Measurements from ENCODE around the gene CLDN20.
"Not testable (repeated sequence)": the region's sequence is repeated elsewhere in the genome, so short reads cannot be mapped to it uniquely, and the experiment has no call there.

CLDN20 gene

DNA sequence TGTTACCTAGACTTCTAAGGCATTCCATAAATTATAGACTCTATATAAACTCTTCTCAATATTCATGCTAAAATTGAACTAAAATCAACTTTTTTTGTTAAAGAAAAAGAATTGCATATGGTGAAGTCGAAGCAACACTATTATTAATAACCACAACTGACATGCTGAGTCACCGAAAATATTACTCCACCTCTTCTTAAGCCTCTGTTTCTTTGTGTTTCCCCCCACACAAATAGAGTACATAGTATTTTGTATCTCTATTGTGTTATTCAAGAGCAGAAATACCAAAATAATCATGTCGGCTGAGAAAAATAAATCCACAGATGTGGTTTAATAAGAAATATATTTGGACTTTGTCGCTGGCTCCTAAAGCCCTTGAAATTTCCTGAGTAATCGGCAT lies 26.7 kb downstream of the CLDN20 start:
- DNase-seq, result no peak
- in situ Hi-C loops (cut with HindIII; ENCODE audit: low pct_ligation_motif_present, low pct_unique_long_range_greater_than_20kb, low sequenced_read_pairs), result no loop called here

DNA sequence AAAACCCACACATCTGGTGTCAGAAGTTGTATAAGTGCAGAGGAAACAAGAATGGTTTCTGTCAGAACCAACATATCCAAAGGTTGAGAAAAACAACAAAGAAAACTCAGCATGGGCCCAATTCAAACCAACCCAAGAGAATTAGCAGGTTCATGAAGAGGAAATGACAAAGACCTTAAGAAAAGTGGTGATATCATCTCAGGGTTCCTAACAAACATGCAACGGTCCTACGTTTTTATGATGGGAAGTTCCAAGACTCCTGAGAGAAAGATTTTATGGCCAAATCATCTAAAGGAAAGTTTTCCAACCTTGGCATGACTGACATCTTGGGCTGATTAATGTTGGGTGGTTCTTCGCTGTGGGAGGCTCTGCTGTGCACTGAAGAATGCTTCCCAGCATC lies 27.5 kb downstream of the CLDN20 start:
- in situ Hi-C loops (cut with HindIII; ENCODE audit: low pct_ligation_motif_present, low pct_unique_long_range_greater_than_20kb, low sequenced_read_pairs), result no loop called here
- no peak for DNase-seq

GRCh38 chr6:155292711-155293110 lies 28.9 kb downstream of the CLDN20 start:
- DNase-seq, result no peak
- in situ Hi-C loops (cut with HindIII; ENCODE audit: low pct_ligation_motif_present, low pct_unique_long_range_greater_than_20kb, low sequenced_read_pairs), result no loop called here

DNA sequence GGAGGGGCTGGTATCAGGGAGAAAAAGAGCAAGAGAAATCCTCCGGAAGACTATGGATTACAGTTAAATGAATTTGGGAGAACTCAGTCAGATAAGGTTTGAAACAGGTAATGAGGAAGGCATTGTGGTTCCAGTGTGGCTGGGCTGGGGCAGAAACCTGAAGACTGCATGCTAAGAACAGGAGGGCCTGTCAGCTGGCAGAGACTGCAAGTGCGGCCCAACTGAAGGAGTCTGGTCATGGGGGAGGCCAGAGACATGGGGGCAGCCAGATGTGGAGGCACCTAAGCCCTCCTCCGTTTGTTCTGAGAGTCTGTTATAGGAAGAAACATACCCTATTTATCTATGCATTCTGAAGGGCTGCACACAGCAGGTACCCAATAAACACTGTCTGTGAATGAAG lies 33.9 kb downstream of the CLDN20 start:
- in situ Hi-C loops (cut with HindIII; ENCODE audit: low pct_ligation_motif_present, low pct_unique_long_range_greater_than_20kb, low sequenced_read_pairs), result no loop called here

GRCh38 chr6:155301867-155302266 lies 38.1 kb downstream of the CLDN20 start:
- DNase-seq, result no peak
- in situ Hi-C loops (cut with HindIII; ENCODE audit: low pct_ligation_motif_present, low pct_unique_long_range_greater_than_20kb, low sequenced_read_pairs), result no loop called here

More for the DNA sequence above, 33.9 kb downstream of the CLDN20 start:
- DNase-seq, result no peak

- in situ Hi-C loops (cut with HindIII; ENCODE audit: low pct_ligation_motif_present, low pct_unique_long_range_greater_than_20kb, low sequenced_read_pairs), result no loop called here
- no peak for DNase-seq
Observed at GRCh38 chr6:155303361-155303870, 39.6 kb downstream of the CLDN20 start.

GRCh38 chr6:155306958-155307357 lies 43.1 kb downstream of the CLDN20 start:
- DNase-seq, result no peak
- in situ Hi-C loops (cut with HindIII; ENCODE audit: low pct_ligation_motif_present, low pct_unique_long_range_greater_than_20kb, low sequenced_read_pairs), result no loop called here

DNA sequence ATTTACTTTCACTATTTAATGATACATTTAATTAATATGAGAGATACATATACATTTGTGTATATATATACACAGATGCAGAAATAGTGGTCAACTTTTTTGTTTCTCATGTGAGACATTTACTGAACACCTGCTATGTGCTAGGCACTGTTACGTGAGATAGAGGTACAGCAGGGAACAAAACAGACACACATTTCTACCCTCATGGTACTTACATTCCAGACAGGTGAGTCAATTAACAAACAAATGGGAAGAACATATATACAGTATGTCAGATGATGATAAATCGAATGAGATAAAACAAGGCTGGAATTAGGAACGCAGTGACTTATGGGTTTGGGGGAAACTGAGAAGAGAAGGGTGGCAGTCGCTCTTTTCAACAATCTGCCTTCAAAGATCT lies 45.3 kb downstream of the CLDN20 start:
- DNase-seq, result no peak
- in situ Hi-C loops (cut with HindIII; ENCODE audit: low pct_ligation_motif_present, low pct_unique_long_range_greater_than_20kb, low sequenced_read_pairs), result no loop called here

DNA sequence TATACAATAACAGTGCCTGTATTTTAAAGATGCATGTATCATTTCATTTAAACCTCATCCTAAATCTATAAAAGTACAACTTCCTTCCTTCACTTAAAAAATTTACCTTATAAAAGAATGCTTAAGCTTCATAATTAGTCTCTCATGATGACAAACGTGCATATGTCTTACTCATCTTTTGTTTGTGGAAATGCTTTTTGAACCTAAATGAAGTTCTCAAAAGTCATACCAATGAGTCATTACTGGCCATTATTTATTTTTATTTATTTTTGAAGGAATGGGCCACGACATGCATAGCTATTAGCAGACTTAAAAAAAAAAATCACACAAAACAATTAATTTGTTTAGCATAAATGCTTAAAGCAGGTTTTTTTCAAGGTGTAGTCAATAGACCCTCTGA lies 46.8 kb downstream of the CLDN20 start:
- DNase-seq, result no peak
- in situ Hi-C loops (cut with HindIII; ENCODE audit: low pct_ligation_motif_present, low pct_unique_long_range_greater_than_20kb, low sequenced_read_pairs), result no loop called here

GRCh38 chr6:155311086-155311485 lies 47.3 kb downstream of the CLDN20 start:
- in situ Hi-C loops (cut with HindIII; ENCODE audit: low pct_ligation_motif_present, low pct_unique_long_range_greater_than_20kb, low sequenced_read_pairs), result no loop called here
- DNase-seq, result no peak

GRCh38 chr6:155311583-155311982 lies 47.8 kb downstream of the CLDN20 start:
- in situ Hi-C loops (cut with HindIII; ENCODE audit: low pct_ligation_motif_present, low pct_unique_long_range_greater_than_20kb, low sequenced_read_pairs), result no loop called here
- no peak for DNase-seq

GRCh38 chr6:155312950-155313349 lies 49.1 kb downstream of the CLDN20 start:
- DNase-seq; in situ Hi-C loops (cut with HindIII; ENCODE audit: low pct_ligation_motif_present, low pct_unique_long_range_greater_than_20kb, low sequenced_read_pairs): not testable (repeated sequence)

- in situ Hi-C loops (cut with HindIII; ENCODE audit: low pct_ligation_motif_present, low pct_unique_long_range_greater_than_20kb, low sequenced_read_pairs), result no loop called here
- peak; percentile 47 for DNase-seq
Observed at GRCh38 chr6:155313602-155314091, 49.8 kb downstream of the CLDN20 start.

DNA sequence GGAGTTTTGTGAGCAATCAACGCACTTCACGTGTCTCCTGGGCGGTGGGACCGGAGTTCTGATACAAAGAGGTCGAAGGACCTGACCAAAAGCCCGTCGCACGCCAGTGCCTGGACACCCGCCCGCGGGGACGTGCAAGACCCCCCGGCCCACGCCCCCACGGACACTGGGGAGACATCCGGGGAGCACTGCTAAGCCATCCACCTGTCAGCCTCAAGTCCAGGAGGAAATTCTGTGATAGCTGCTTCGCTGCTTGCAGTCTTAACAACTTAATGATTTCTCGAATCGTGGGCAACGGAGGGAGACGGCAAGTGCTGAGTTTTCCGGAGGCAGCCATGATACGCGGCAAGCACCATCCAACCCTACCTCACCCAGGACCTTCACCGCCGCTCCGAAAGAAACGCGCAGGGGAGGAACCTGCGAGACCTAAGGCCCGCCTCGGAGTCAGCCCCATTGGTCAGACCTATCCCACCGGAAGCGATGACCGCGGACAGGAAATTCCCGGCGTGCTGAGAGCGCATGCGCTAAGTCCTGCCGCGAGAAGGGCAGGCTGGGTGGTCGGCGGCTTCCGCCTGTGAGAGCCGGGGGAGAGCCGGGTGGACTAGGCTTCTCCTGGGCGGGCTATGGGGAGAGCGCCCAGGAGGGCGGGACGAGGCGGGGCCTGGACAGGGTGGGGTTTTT lies 50.4 kb downstream of the CLDN20 start, which contains the start of gene TFB1M:
TSS of gene TFB1M (minus strand) at position 393 of the 681 bp plus-strand sequence. CDS start at position 337, 56 bp downstream.
- in situ Hi-C loops (cut with HindIII; ENCODE audit: low pct_ligation_motif_present, low pct_unique_long_range_greater_than_20kb, low sequenced_read_pairs), result no loop called here
- DNase-seq, result peak; percentile 97

DNA sequence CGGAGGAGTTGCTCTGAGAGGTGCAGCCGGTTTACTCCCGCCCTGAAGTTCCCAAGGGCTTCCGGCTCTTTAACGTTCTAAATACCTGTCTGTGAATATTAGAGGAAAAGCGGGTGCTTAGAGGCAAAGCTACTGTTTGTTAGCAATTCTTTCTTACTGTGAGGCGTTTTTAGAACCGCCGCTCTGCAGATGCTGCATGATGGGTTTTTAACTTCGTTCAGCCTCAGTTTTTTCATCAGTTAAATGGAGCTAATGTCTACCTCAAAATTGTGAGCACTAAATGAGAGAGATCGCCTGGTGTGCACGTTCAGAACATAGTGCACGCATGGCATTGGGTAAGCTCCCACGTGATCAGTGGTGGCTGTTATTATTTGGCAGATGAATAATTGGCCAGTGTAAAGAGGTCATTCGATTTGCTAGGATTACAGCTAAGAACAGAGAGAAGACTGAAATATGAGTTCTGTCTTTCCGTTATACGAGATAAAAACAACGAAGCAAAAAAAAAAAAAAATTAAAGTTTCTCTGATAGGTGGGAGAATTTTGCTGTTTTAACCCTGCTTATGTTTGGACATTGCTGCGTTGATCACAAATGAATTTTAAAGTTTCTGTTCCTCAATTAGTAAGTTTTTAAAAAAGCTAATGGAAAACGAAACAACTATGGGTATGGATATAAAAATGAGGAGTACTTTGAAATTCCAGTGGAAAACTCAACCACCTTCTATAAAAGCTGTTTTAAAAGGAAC lies 51.1 kb downstream of the CLDN20 start:
- in situ Hi-C loops (cut with HindIII; ENCODE audit: low pct_ligation_motif_present, low pct_unique_long_range_greater_than_20kb, low sequenced_read_pairs), result no loop called here
- DNase-seq, result peak; percentile 81

- peak; percentile 10 for DNase-seq
- in situ Hi-C loops (cut with HindIII; ENCODE audit: low pct_ligation_motif_present, low pct_unique_long_range_greater_than_20kb, low sequenced_read_pairs), result no loop called here
Observed at GRCh38 chr6:155315516-155315871, 51.7 kb downstream of the CLDN20 start.

GRCh38 chr6:155316419-155316818 lies 52.6 kb downstream of the CLDN20 start:
- in situ Hi-C loops (cut with HindIII; ENCODE audit: low pct_ligation_motif_present, low pct_unique_long_range_greater_than_20kb, low sequenced_read_pairs), result no loop called here
- DNase-seq, result no peak

GRCh38 chr6:155317186-155317585 lies 53.4 kb downstream of the CLDN20 start:
- in situ Hi-C loops (cut with HindIII; ENCODE audit: low pct_ligation_motif_present, low pct_unique_long_range_greater_than_20kb, low sequenced_read_pairs), result no loop called here
- DNase-seq, result no peak

DNA sequence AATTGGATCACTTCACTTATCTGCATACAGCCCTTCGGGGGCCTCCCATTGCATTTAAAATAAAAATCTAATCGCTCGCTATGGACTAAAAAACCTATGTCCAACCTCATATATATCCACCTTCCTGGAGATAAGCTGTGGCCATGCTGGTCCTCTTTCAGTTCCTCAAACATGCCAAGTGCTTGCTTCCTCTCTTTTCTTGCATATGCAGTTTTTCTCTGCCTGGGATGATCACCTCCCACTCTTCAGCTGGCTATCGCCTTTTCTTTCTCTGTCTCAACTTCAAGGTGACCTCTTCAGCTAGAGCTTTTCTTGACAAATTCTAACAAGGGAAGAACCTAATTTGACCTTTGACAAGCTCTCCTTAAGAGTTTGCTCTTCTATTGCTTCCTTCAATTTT lies 56.1 kb downstream of the CLDN20 start:
- in situ Hi-C loops (cut with HindIII; ENCODE audit: low pct_ligation_motif_present, low pct_unique_long_range_greater_than_20kb, low sequenced_read_pairs), result no loop called here
- DNase-seq, result no peak

DNA sequence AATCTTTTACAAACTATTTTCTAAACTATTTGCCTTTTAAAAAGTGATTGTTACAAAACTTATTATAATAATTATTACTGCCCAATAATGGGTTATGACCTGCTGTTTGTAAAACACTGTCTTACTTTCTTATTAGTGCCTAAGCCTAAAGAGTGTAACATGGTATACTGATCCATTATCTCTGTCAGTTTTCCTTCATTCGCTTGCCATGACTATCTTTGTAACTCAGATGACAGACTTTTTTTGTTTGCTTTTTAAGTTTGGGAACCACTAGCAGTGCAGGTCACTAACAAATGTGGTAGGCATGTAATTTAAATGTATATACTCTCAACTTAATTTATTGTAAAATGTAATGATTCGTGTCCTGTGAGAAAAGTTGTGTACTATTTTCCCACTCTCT lies 60.4 kb downstream of the CLDN20 start:
- no peak for DNase-seq
- in situ Hi-C loops (cut with HindIII; ENCODE audit: low pct_ligation_motif_present, low pct_unique_long_range_greater_than_20kb, low sequenced_read_pairs), result no loop called here

All from ACHN (cell line).